ENCODE results near the gene C3orf18.
"Not testable (repeated sequence)": the region's sequence is repeated elsewhere in the genome, so short reads cannot be mapped to it uniquely, and the experiment has no call there.

DNA sequence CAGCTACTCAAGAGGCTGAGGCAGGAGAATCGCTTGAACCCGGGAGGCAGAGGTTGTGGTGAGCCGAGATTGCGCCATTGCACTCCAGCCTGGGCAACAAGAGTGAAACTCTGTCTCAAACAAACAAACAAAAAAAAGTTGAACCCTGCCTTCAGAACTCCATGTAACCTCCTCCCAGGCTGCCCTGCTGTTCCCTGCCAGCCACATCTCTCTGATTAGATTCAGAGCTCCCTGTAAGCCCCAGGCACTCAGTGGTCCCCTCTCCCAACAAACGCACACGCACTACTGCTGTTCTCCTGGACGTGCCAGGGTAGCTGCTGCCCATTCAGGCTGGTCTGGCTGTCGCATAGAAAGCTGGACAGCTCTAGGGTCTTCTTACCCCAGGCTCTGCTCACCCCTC is 54.6 kb downstream of the C3orf18 start:
- TF ChIP-seq, protein P1, sequence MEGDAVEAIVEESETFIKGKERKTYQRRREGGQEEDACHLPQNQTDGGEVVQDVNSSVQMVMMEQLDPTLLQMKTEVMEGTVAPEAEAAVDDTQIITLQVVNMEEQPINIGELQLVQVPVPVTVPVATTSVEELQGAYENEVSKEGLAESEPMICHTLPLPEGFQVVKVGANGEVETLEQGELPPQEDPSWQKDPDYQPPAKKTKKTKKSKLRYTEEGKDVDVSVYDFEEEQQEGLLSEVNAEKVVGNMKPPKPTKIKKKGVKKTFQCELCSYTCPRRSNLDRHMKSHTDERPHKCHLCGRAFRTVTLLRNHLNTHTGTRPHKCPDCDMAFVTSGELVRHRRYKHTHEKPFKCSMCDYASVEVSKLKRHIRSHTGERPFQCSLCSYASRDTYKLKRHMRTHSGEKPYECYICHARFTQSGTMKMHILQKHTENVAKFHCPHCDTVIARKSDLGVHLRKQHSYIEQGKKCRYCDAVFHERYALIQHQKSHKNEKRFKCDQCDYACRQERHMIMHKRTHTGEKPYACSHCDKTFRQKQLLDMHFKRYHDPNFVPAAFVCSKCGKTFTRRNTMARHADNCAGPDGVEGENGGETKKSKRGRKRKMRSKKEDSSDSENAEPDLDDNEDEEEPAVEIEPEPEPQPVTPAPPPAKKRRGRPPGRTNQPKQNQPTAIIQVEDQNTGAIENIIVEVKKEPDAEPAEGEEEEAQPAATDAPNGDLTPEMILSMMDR (conservative IDR thresholded peaks at IDR 0.05; ENCODE audit: low read depth in 2 of 2): not testable (repeated sequence)
- TF ChIP-seq POLR2AphosphoS5 (IDR thresholded peaks at IDR 0.05; ENCODE audit: low read depth); EZH2phosphoT487 (IDR thresholded peaks at IDR 0.05; ENCODE audit: unreplicated experiment); JUNB (IDR thresholded peaks at IDR 0.05; ENCODE audit: unreplicated experiment): not testable (repeated sequence)

All from GM23338 (cell line).